Testis (tissue), 2 donors: ENCODE measurements around the gene CCDC150.

Experiments
- CTCF ChIP-seq, 3 experiments: fragments of 450-650 bp in 2 of 3; fragments of 200-600 bp in 1 of 3; sonication (generic) in 1 of 3; IDR thresholded peaks; one replicate each; pipeline ENCODE4 v1.5.1; 2016 to 2019; ENCODE audit warnings: antibody characterized with exemption in 3 of 3, mild to moderate bottlenecking in 2 of 3, moderate library complexity in 1 of 3
- POLR2A ChIP-seq: fragments of 450-650 bp; IDR thresholded peaks from one replicate; pipeline ENCODE4 v1.6.1; 2017; ENCODE audit warnings: antibody characterized with exemption, mild to moderate bottlenecking, moderate library complexity

- TF ChIP-seq CTCF (IDR thresholded peaks at IDR 0.05) (no peak), POLR2A (no peak)
Measured at GRCh38 chr2:196609806-196610205, 29.7 kb upstream of the CCDC150 start.
